Mesenchymal stem cell (in vitro differentiated cells and primary cell): Measurements from ENCODE around the gene ESRRG.

ENCODE experiments used
- DNase-seq: peaks from one replicate; pipeline ENCODE4 v3.0.0-alpha.2; 2013
- H2AFZ ChIP-seq: one replicate; pipeline ENCODE4 v1.6.1; 2013; ENCODE audit warnings: low read depth, mild to moderate bottlenecking, control low read depth, inconsistent platforms, low read length, moderate library complexity
- H2AK5ac ChIP-seq: 2 replicates; pipeline ENCODE4 v1.6.1; 2013; ENCODE audit warnings: low read length, moderate library complexity, mild to moderate bottlenecking, inconsistent platforms; ENCODE audit not compliant: severe bottlenecking
- H2BK120ac ChIP-seq: one replicate; pipeline ENCODE4 v1.6.1; 2013; ENCODE audit warnings: low read depth, mild to moderate bottlenecking, inconsistent platforms, low read length, moderate library complexity
- H2BK12ac ChIP-seq, 2 experiments: one replicate each; pipeline ENCODE4 v1.6.1; 2013; ENCODE audit warnings: inconsistent platforms in 2 of 2, low read length in 2 of 2, mild to moderate bottlenecking in 2 of 2, moderate library complexity in 2 of 2, control low read depth in 1 of 2
- H2BK15ac ChIP-seq: one replicate; pipeline ENCODE4 v1.6.1; 2013; ENCODE audit warnings: mild to moderate bottlenecking, low read depth, inconsistent platforms; ENCODE audit not compliant: poor library complexity, severe bottlenecking
- H2BK5ac ChIP-seq: 2 replicates; pipeline ENCODE4 v1.6.1; 2013; ENCODE audit warnings: low read depth, mild to moderate bottlenecking, low read length, control low read depth, inconsistent platforms; ENCODE audit not compliant: poor library complexity, severe bottlenecking
- H3K14ac ChIP-seq, 2 experiments: one replicate each; pipeline ENCODE4 v1.6.1; 2013; ENCODE audit warnings: inconsistent platforms in 2 of 2, low read length in 2 of 2, control low read depth in 1 of 2, mild to moderate bottlenecking in 1 of 2, moderate library complexity in 1 of 2
- H3K18ac ChIP-seq, 2 experiments: one replicate each; pipeline ENCODE4 v1.6.1; 2013; ENCODE audit warnings: inconsistent platforms in 2 of 2, low read length in 2 of 2, control low read depth in 1 of 2, low read depth in 1 of 2, mild to moderate bottlenecking in 1 of 2
- H3K23ac ChIP-seq, 2 experiments: one replicate each; pipeline ENCODE4 v1.6.1; 2013; ENCODE audit warnings: inconsistent platforms in 2 of 2, low read length in 2 of 2, mild to moderate bottlenecking in 2 of 2, moderate library complexity in 2 of 2, control low read depth in 1 of 2
- H3K27ac ChIP-seq: 2 replicates; pipeline ENCODE4 v1.5.1; 2013; ENCODE audit warnings: mild to moderate bottlenecking, moderate library complexity, low read length, control low read depth, inconsistent platforms; ENCODE audit not compliant: poor library complexity, severe bottlenecking
- H3K27me3 ChIP-seq, 2 experiments: 2 replicates each; pipeline versions ENCODE4 v1.6.1 to v1.7.0; 2013; ENCODE audit warnings: low read length in 2 of 2, mild to moderate bottlenecking in 2 of 2, moderate library complexity in 2 of 2, control low read depth in 1 of 2, inconsistent platforms in 1 of 2; ENCODE audit not compliant: control insufficient read depth in 1 of 2, insufficient read depth in 1 of 2
- H3K36me3 ChIP-seq, 2 experiments: 2 replicates each; pipeline versions ENCODE4 v1.6.1 to v1.7.0; 2013; ENCODE audit warnings: low read length in 2 of 2, control low read depth in 1 of 2, inconsistent platforms in 1 of 2, low read depth in 1 of 2, mild to moderate bottlenecking in 1 of 2; ENCODE audit not compliant: insufficient read depth in 2 of 2, control insufficient read depth in 1 of 2
- H3K4ac ChIP-seq, 2 experiments: one replicate each; pipeline ENCODE4 v1.6.1; 2013; ENCODE audit warnings: inconsistent platforms in 2 of 2, low read length in 2 of 2, mild to moderate bottlenecking in 2 of 2, moderate library complexity in 2 of 2, control low read depth in 1 of 2, low read depth in 1 of 2
- H3K4me1 ChIP-seq: 2 replicates; pipeline ENCODE4 v1.6.1; 2013; ENCODE audit warnings: low read depth, low read length, control low read depth; ENCODE audit not compliant: control insufficient read depth, insufficient read depth
- H3K4me2 ChIP-seq: 2 replicates; pipeline ENCODE4 v1.6.1; 2013; ENCODE audit warnings: low read length, mild to moderate bottlenecking, inconsistent platforms; ENCODE audit not compliant: poor library complexity, severe bottlenecking
- H3K4me3 ChIP-seq, 2 experiments: 2 replicates each; pipeline versions ENCODE4 v1.5.1 to v1.7.0; 2013; ENCODE audit warnings: low read length in 2 of 2, mild to moderate bottlenecking in 2 of 2, control low read depth in 1 of 2, low read depth in 1 of 2; ENCODE audit not compliant: insufficient read depth in 1 of 2
- H3K79me1 ChIP-seq: replicated peaks from 2 replicates; pipeline ENCODE4 v1.6.1; 2013; ENCODE audit warnings: mild to moderate bottlenecking, control low read depth, low read length, inconsistent platforms; ENCODE audit not compliant: poor library complexity, severe bottlenecking
- H3K9ac ChIP-seq: 2 replicates; pipeline ENCODE4 v1.7.0; 2013; ENCODE audit warnings: mild to moderate bottlenecking, low read length, moderate library complexity
- H3K9me3 ChIP-seq: 2 replicates; pipeline ENCODE4 v1.7.0; 2013; ENCODE audit warnings: mild to moderate bottlenecking, low read length; ENCODE audit not compliant: control insufficient read depth
- H4K8ac ChIP-seq: one replicate; pipeline ENCODE4 v1.6.1; 2013; ENCODE audit warnings: inconsistent platforms, mild to moderate bottlenecking, low read length, moderate library complexity
- H4K91ac ChIP-seq: one replicate; pipeline ENCODE4 v1.6.1; 2013; ENCODE audit warnings: mild to moderate bottlenecking, low read length, inconsistent platforms
- WGBS: methylation state at CpG from one replicate; pipeline ENCODE4 v1.1.7; 2013; ENCODE audit warnings: mixed read lengths; 5-methylcytosine and 5-hydroxymethylcytosine counted together

Gene ESRRG

GRCh38 chr1:216627252-216627651 is 96.0 kb downstream of the ESRRG start:
- H3K9me3 ChIP-seq: no peaks in the 10 kb centered on the region
- no peak overlapping the region for H3K9ac ChIP-seq
- no peaks in the 10 kb centered on the region for H3K79me1 ChIP-seq
- no peak overlapping the region for H3K4me3 ChIP-seq
- H3K4ac ChIP-seq: no peak overlapping the region
- no peak overlapping the region for H3K4me2 ChIP-seq
- no peak overlapping the region for H4K91ac ChIP-seq
- H3K27me3 ChIP-seq: no peaks in the 10 kb centered on the region
- no peak overlapping the region for H3K27ac ChIP-seq
- H2AFZ ChIP-seq: no peak overlapping the region
- 88% methylated on average over 3 of the region's 3 CpGs for WGBS
- H3K18ac ChIP-seq: no peak overlapping the region
- no peaks in the 10 kb centered on the region for H3K36me3 ChIP-seq
- no peak overlapping the region for H2BK5ac ChIP-seq
- no peak overlapping the region for H2BK12ac ChIP-seq
- no peak overlapping the region for H3K14ac ChIP-seq
- H3K4me1 ChIP-seq: no peaks in the 10 kb centered on the region
- H3K23ac ChIP-seq: no peak overlapping the region
- no peak overlapping the region for H2BK15ac ChIP-seq
- DNase-seq: no peak
- H4K8ac ChIP-seq: no peak overlapping the region
- H2BK120ac ChIP-seq: no peak overlapping the region
- no peak overlapping the region for H2AK5ac ChIP-seq

- H3K4me1 ChIP-seq: no peaks in the 10 kb centered on the region
- no peaks in the 10 kb centered on the region for H3K79me1 ChIP-seq
- H2BK12ac ChIP-seq: no peak overlapping the region
- DNase-seq: no peak
- no peak overlapping the region for H2BK120ac ChIP-seq
- H2AFZ ChIP-seq: no peak overlapping the region
- H2AK5ac ChIP-seq: no peak overlapping the region
- H3K9ac ChIP-seq: no peak overlapping the region
- no peak overlapping the region for H3K4ac ChIP-seq
- H3K4me2 ChIP-seq: no peak overlapping the region
- no peak overlapping the region for H3K18ac ChIP-seq
- H3K23ac ChIP-seq: no peak overlapping the region
- no peaks in the 10 kb centered on the region for H3K27me3 ChIP-seq
- no peak overlapping the region for H3K27ac ChIP-seq
- no peak overlapping the region for H2BK15ac ChIP-seq
- H3K14ac ChIP-seq: no peak overlapping the region
- WGBS: 87% methylated on average over 5 of the region's 6 CpGs
- no peaks in the 10 kb centered on the region for H3K36me3 ChIP-seq
- H4K8ac ChIP-seq: no peak overlapping the region
- H3K4me3 ChIP-seq: no peak overlapping the region
- H4K91ac ChIP-seq: no peak overlapping the region
- no peaks in the 10 kb centered on the region for H3K9me3 ChIP-seq
- H2BK5ac ChIP-seq: no peak overlapping the region
Observed at GRCh38 chr1:216626394-216627067, 96.7 kb downstream of the ESRRG start.

- Histone ChIP-seq H3K27ac (no peak overlapping the region), H3K9me3 (no peaks in the 10 kb centered on the region), H3K14ac (no peak overlapping the region), H2AFZ (no peak overlapping the region), H3K36me3 (no peaks in the 10 kb centered on the region), H4K8ac (no peak overlapping the region), H3K23ac (no peak overlapping the region), H2BK120ac (no peak overlapping the region), H3K18ac (no peak overlapping the region), H3K4me3 (no peak overlapping the region), H3K4me2 (no peak overlapping the region), H2AK5ac (no peak overlapping the region), H3K4me1 (no peaks in the 10 kb centered on the region), H3K9ac (no peak overlapping the region), H2BK12ac (no peak overlapping the region), H3K27me3 (no peaks in the 10 kb centered on the region), H3K79me1 (no peaks in the 10 kb centered on the region), H2BK5ac (no peak overlapping the region), H4K91ac (no peak overlapping the region), H2BK15ac (no peak overlapping the region), H3K4ac (no peak overlapping the region)
- no peak for DNase-seq
Observed at GRCh38 chr1:216621536-216621935, 101.7 kb downstream of the ESRRG start.

- Histone ChIP-seq H2BK5ac (no peak overlapping the region), H3K9ac (no peak overlapping the region), H4K91ac (no peak overlapping the region), H3K4ac (no peak overlapping the region), H3K4me1 (no peaks in the 10 kb centered on the region), H3K27me3 (no peaks in the 10 kb centered on the region), H3K79me1 (no peaks in the 10 kb centered on the region), H3K18ac (no peak overlapping the region), H2AK5ac (no peak overlapping the region), H3K14ac (no peak overlapping the region), H3K23ac (no peak overlapping the region), H2BK15ac (no peak overlapping the region), H2BK12ac (no peak overlapping the region), H3K4me2 (no peak overlapping the region), H4K8ac (no peak overlapping the region), H3K27ac (no peak overlapping the region), H2AFZ (no peak overlapping the region), H2BK120ac (no peak overlapping the region), H3K9me3 (no peaks in the 10 kb centered on the region), H3K36me3 (no peaks in the 10 kb centered on the region), H3K4me3 (no peak overlapping the region)
- 67% methylated on average over 2 of the region's 5 CpGs for WGBS
- DNase-seq: no peak
Observed at GRCh38 chr1:216617081-216617875, 106.0 kb downstream of the ESRRG start.
